Stomach smooth muscle (tissue), 2 donors: ENCODE measurements around the gene RPP14.
"Not testable (repeated sequence)": the region's sequence is repeated elsewhere in the genome, so short reads cannot be mapped to it uniquely, and the experiment has no call there.

Experiments
- H3K27ac ChIP-seq: one replicate; pipeline ENCODE4 v1.7.0; 2013; ENCODE audit warnings: mild to moderate bottlenecking, low read length, inconsistent platforms
- H3K27me3 ChIP-seq, 2 donors: one replicate each; pipeline ENCODE4 v1.7.0; 2013; ENCODE audit warnings: low read length in 2 of 2; ENCODE audit not compliant: insufficient read depth in 2 of 2, control insufficient read depth in 1 of 2
- H3K36me3 ChIP-seq, 2 donors: one replicate each; pipeline ENCODE4 v1.7.0; 2013; ENCODE audit warnings: low read length in 2 of 2; ENCODE audit not compliant: control insufficient read depth in 2 of 2, insufficient read depth in 2 of 2
- H3K4me1 ChIP-seq: one replicate; pipeline ENCODE4 v1.7.0; 2013; ENCODE audit warnings: low read length; ENCODE audit not compliant: control insufficient read depth, insufficient read depth
- H3K4me3 ChIP-seq, 2 donors: one replicate each; pipeline ENCODE4 v1.7.0; 2013; ENCODE audit warnings: low read length in 2 of 2
- H3K9ac ChIP-seq, 2 donors: one replicate each; pipeline ENCODE4 v1.7.0; 2013; ENCODE audit warnings: low read length in 2 of 2, mild to moderate bottlenecking in 1 of 2
- H3K9me3 ChIP-seq, 2 donors: one replicate each; pipeline ENCODE4 v1.7.0; 2013; ENCODE audit warnings: low read length in 2 of 2; ENCODE audit not compliant: control insufficient read depth in 2 of 2
- donor health status: healthy.
- donor health status: Pancreatic carcinoma.

RPP14 gene

DNA sequence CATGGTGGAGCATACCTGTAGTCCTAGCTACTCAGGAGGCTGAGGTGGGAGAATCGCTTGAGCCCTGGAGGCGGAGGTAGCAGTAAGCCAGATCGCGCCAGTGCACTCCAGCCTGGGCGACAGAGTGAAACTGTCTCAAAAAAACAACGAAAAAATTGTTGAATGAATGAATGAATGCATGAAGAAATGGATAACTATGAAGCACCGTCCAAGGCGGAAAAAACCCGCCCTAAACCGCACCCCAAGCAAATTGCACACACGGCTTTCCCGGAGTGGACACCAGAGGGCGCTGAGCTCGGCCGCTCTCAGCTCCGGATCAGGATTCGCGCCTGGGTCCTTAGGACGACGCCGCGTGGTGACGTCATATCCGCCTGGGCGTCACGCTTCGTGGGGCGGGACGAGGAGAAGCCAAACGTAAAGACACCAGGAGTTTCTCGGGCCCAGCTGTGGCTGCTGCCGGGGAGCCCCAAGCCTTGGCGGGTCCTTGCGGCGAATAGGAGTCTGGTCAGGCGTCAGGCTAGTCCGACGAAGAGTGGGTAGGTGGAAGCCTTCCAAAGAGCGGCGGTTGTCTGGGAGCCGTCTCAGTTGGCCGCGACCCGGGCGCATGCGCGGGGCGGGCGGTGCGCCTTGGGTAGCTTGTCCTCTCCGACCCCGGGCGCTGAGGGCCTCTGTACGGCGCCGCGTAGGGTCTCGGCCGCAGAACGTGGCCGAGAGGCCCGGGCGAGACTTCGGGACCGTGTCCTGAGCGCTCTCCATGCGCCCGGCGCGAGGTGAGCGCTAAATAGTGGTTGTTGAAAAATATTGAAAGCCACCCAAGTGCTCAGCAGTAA, at the start of gene RPP14, which contains the start of gene HTD2:
TSS of gene RPP14 (plus strand) at position 364 of the 830 bp plus-strand sequence. CDS start 4,085 bp downstream, outside the sequence.
TSS of gene HTD2 (plus strand) at position 639 of the 830 bp plus-strand sequence. CDS start 11,094 bp downstream, outside the sequence.
- H3K9me3 ChIP-seq, result no peaks in the 10 kb centered on the region
- peak within 1 kb of the TSS; percentile 99 to 100 for H3K9ac ChIP-seq
- H3K27me3 ChIP-seq, result no peaks in the 10 kb centered on the region
- peaks cover under 1 to 4% of the 10 kb centered on the region in 2 donors for H3K36me3 ChIP-seq
- peak within 1 kb of the TSS; percentile 97 to 100 for H3K4me3 ChIP-seq
- peaks cover 32% of the 10 kb centered on the region for H3K4me1 ChIP-seq
- peak within 1 kb of the TSS; percentile 96 for H3K27ac ChIP-seq

- H3K4me3 ChIP-seq, result no peak overlapping the region
- peaks cover 10 to 11% of the 10 kb centered on the region in 2 donors for H3K36me3 ChIP-seq
- peaks cover under 1% of the 10 kb centered on the region for H3K4me1 ChIP-seq
Observed at GRCh38 chr3:58256511-58256910, 49.5 kb upstream of the RPP14 start.

DNA sequence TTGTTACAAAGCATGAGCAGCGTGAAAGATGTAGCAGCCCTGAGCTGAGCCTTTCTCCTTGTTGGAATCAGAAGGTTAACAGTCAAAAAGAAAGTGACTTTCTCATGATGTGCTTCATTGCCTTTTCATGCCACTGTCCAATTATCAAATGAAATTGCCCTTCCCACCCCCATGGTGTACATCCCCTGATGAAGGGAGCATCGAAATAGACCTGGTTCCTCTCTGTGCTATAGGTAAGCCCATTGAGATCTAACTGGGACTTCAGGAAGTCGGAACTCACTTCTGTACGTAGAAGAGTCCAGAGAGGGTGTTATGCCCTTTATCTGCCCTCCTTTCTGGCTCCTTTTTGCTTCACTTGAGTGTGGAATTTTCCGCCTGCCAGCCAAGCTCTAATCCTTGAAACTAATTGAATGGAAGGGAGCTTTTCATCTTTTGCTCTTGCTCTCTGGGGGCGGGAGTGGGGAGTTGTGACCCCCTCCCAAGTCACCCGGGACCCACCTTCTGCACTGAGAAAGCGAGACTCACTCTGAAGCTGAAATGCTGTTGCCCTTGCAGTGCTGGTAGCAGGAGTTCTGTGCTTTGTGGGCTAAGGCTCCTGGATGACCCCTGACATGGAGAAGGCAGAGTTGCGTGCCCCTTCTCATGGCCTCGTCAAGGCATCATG, 47.5 kb upstream of the RPP14 start:
- H3K4me3 ChIP-seq, result no peak overlapping the region
- H3K9ac ChIP-seq, result no peak overlapping the region
- H3K36me3 ChIP-seq, result peaks cover 10 to 11% of the 10 kb centered on the region in 2 donors
- H3K27me3 ChIP-seq, result no peaks in the 10 kb centered on the region
- H3K4me1 ChIP-seq, result no peaks in the 10 kb centered on the region
- H3K9me3 ChIP-seq, result no peaks in the 10 kb centered on the region
- H3K27ac ChIP-seq, result no peak overlapping the region

More at GRCh38 chr3:58256511-58256910, 49.5 kb upstream of the RPP14 start:
- Histone ChIP-seq H3K27ac (no peak overlapping the region), H3K9me3 (no peaks in the 10 kb centered on the region), H3K27me3 (no peaks in the 10 kb centered on the region), H3K9ac (no peak overlapping the region)

DNA sequence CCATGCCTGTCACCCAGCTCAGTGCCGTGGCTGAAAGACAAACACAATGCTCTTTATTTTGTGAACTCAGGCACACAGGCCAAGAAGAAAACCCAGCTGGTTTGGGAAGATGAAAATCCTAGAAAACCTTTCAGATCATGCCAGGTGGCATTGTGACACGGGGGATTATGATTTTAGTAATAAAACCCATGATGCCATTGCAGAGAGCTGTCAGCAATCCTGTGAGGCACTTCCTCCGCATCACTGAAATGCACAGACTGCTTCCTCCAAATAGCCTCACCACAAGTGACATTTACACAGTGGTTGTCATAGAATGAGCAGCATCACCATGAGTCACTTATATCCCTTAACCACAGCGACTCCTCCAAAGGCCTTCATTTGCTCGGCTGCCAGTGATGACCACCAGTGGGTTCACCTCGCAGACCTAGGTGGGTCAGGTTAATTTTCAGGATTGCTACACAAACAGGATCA, 45.7 kb upstream of the RPP14 start:
- Histone ChIP-seq H3K4me1 (no peaks in the 10 kb centered on the region), H3K9ac (no peak overlapping the region), H3K4me3 (no peak overlapping the region), H3K36me3 (peaks cover 10 to 11% of the 10 kb centered on the region in 2 donors), H3K27ac (no peak overlapping the region), H3K27me3 (no peaks in the 10 kb centered on the region), H3K9me3 (no peaks in the 10 kb centered on the region)

DNA sequence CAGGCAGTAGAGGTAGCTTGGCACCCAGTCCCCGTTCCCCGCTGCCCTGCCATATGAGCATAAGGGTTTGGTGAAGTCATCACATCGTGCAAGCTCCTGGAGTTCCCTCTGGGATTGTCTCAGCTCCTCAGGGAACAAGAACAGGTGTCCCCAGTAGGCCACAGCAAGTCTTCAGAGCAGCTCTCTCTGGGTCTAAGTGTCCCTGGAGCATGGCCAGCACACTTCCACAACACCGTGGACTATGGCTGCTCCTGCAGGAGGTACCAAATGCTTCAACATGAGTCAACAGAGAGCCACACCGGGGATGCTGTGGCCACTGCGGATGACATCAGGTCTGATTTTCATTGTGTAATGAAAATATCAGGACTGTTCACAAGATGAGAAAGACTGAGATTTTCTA, 45.3 kb upstream of the RPP14 start:
- Histone ChIP-seq H3K4me3 (no peak overlapping the region), H3K27ac (no peak overlapping the region), H3K36me3 (peaks cover 10 to 11% of the 10 kb centered on the region in 2 donors), H3K4me1 (no peaks in the 10 kb centered on the region), H3K9ac (no peak overlapping the region), H3K9me3 (no peaks in the 10 kb centered on the region), H3K27me3 (no peaks in the 10 kb centered on the region)

GRCh38 chr3:58261954-58262666, 43.9 kb upstream of the RPP14 start:
- Histone ChIP-seq H3K27ac (no peak overlapping the region), H3K9me3 (no peaks in the 10 kb centered on the region), H3K4me3 (no peak overlapping the region), H3K27me3 (no peaks in the 10 kb centered on the region), H3K4me1 (no peaks in the 10 kb centered on the region), H3K36me3 (peaks cover 10 to 12% of the 10 kb centered on the region in 2 donors), H3K9ac (no peak overlapping the region)

GRCh38 chr3:58266577-58266976, 39.5 kb upstream of the RPP14 start:
- no peak overlapping the region for H3K27ac ChIP-seq
- H3K4me3 ChIP-seq, result no peak overlapping the region
- H3K4me1 ChIP-seq, result no peaks in the 10 kb centered on the region
- H3K9ac ChIP-seq, result no peak overlapping the region
- H3K27me3 ChIP-seq, result no peaks in the 10 kb centered on the region
- H3K9me3 ChIP-seq, result no peaks in the 10 kb centered on the region
- peaks cover 2 to 14% of the 10 kb centered on the region in 2 donors for H3K36me3 ChIP-seq

DNA sequence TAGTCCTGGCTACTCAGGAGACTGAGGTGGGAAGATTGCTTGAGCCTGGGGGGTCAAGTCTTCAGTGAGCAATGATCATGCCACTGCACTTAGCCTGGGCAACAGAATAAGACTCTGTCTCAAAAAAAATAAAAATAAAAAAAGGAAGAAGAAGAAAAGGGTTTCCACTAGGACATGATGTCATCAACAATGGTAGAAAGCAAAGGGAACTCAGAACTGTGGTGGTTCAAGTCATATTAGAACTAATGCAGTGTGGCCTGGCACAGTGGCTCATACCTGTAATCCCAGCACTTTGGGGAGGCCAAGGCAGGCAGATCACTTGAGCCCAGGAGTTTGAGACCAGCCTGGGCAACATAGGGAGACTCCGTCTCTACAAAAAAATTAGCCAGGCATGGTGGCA, 38.5 kb upstream of the RPP14 start:
- H3K9me3 ChIP-seq, H3K9ac ChIP-seq, H3K4me1 ChIP-seq, H3K4me3 ChIP-seq, H3K27ac ChIP-seq, H3K27me3 ChIP-seq: not testable (repeated sequence)
- H3K36me3 ChIP-seq, result peaks cover 2 to 14% of the 10 kb centered on the region in 2 donors

GRCh38 chr3:58269356-58269755, 36.7 kb upstream of the RPP14 start:
- Histone ChIP-seq H3K4me1 (no peaks in the 10 kb centered on the region), H3K36me3 (peaks cover 5 to 14% of the 10 kb centered on the region in 2 donors), H3K4me3 (no peak overlapping the region), H3K27ac (no peak overlapping the region), H3K27me3 (no peaks in the 10 kb centered on the region), H3K9me3 (no peaks in the 10 kb centered on the region), H3K9ac (no peak overlapping the region)

DNA sequence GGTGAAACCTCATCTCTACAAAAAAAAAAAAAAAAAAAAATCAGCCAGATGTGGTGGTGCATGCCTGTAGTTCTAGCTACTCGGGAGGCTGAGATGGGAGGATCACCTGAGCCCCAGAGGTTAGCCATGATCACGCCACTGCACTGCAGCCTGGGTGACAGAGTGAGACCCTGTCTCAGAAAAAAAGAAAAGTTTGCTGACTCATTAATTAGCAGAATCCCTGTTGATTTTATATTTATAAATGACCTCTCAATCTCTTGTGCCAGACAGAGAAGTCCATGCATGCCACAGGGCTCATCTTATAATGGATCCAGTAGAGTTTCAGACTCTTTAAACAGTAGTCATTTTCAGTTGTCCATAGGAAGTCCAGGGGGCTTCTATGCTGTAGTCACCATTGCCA, 35.6 kb upstream of the RPP14 start:
- Histone ChIP-seq H3K4me3 (no peak overlapping the region), H3K9me3 (no peaks in the 10 kb centered on the region), H3K36me3 (peaks cover 5 to 16% of the 10 kb centered on the region in 2 donors), H3K27me3 (no peaks in the 10 kb centered on the region), H3K9ac (no peak overlapping the region), H3K4me1 (no peaks in the 10 kb centered on the region), H3K27ac (no peak overlapping the region)
